Posterior cingulate gyrus (tissue), 11 donors: ENCODE results near the gene DOK3.

ENCODE experiments used
- DNase-seq, 10 donors: peaks; one replicate each; pipeline versions ENCODE4 v3.0.0 to v3.0.0-alpha.2; 2020 to 2021; ENCODE audit warnings: mixed read lengths in 3 of 10
- intact Hi-C: fragments of 100-400 bp; cut with DNase I; formaldehyde crosslinking; loops from one replicate; pipeline ENCODE4 v1.15.1; 2023

The DOK3 gene

GRCh38 chr5:177472460-177473442 lies 36.9 kb downstream of the DOK3 start:
- DNase-seq: no peak
- intact Hi-C loops: no loop called here

GRCh38 chr5:177471610-177472356 lies 37.8 kb downstream of the DOK3 start:
- no peak for DNase-seq
- intact Hi-C loops: no loop called here

DNA sequence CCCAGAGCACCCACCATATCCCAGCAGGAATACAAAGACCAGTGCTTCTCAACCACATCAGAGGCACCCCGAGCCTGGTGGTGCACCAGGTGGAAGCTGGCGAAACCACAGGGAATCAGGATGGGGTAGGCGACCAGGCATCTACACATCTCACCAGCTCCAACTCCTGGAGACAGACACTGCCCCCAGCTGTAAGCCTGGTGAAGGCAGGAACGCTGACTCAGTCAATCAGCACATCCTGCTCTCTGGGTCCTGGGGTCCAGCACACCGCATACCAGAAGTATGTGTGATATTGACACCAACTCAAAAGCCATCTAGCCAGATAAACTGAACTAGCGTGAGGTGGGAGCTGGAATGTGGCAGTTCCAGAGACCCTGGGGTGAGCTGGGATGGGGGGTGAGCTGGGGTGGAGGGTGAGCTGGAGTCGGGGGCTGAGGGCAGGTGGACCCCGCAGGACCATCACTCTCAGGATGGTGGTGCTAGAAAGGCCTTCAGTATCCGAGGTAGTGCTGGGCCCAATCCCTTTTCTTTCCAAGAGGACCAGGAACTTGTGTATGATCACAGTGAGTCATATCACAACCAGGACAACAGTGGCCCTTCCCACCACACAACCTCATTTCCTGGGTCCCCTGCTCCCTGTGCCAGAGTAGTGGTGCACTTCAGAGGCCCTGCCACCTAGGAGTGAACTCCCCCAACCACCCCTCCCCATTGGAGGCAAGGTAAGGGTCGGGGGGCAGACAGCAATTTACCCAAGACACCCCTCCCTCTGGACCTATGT lies 38.7 kb downstream of the DOK3 start:
- intact Hi-C loops: no loop called here

GRCh38 chr5:177469750-177470525 lies 39.7 kb downstream of the DOK3 start:
- no peak for DNase-seq
- intact Hi-C loops: no loop called here

More for the DNA sequence above, 38.7 kb downstream of the DOK3 start:
- no peak for DNase-seq

GRCh38 chr5:177468685-177469628 lies 40.7 kb downstream of the DOK3 start:
- peak in 7 of 10 donors; percentile 62 to 97 (median 81) for DNase-seq
- intact Hi-C loops: no loop called here

GRCh38 chr5:177468329-177468684 lies 41.3 kb downstream of the DOK3 start:
- intact Hi-C loops: no loop called here
- DNase-seq: peak in 1 of 10 donors; percentile 50

GRCh38 chr5:177467436-177467835 lies 42.2 kb downstream of the DOK3 start:
- intact Hi-C loops: no loop called here
- DNase-seq: no peak

DNA sequence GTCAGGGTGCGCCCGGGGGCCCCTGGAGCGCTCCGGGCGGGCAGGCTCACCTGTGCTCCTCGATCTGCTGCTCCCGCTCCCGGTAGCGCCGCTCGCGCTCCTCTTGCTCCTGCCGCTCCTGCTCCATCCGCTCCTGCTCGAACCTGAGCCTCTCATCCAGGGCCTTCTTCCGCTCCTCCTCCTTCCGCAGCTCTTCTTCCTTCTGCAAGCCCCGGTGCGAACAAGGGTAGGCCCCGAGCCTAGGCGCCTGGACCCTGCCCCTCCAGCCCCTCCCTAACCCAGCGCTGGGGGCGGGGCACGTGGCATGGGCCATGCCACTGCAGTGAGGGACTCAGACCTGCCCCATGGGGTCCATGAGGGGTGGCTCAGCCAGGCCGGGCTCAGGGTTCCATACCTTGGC lies 42.8 kb downstream of the DOK3 start:
- intact Hi-C loops: no loop called here

GRCh38 chr5:177465044-177465443 lies 44.6 kb downstream of the DOK3 start:
- intact Hi-C loops: no loop called here
- DNase-seq: no peak

More for the DNA sequence above, 42.8 kb downstream of the DOK3 start:
- DNase-seq: no peak

- intact Hi-C loops: no loop called here
- DNase-seq: no peak
These were observed 47.5 kb downstream of the DOK3 start for GRCh38 chr5:177462021-177462670.

GRCh38 chr5:177459819-177460628 lies 49.6 kb downstream of the DOK3 start:
- intact Hi-C loops: loop anchor here (10.0 kb wide), 1 partner anchor 145 kb away; the partner anchor contains the start of gene MXD3
- DNase-seq: no peak

DNA sequence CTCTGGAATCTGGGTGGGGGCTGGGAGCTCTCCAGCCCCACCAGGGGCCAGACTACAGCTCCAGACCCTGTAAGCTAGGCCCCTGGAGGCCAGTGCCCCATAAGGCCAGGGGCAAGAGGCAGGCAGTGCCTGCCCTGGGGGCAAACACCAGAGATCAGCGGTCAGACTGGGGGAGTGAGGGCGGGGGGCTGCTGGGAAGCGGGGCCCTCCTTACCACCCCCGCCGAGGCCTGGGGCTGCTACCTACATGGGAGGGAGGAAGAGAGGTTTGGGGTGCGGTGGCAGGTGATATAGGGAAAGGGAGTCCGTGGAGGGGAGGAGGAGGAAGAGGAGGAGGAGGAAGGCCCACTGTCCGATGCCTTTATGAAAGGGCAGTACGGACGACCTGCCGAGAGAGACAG lies 50.3 kb downstream of the DOK3 start:
- DNase-seq: no peak
- intact Hi-C loops: loop anchor here (10.0 kb wide), 1 partner anchor 145 kb away; the partner anchor contains the start of gene MXD3

GRCh38 chr5:177458912-177459350 lies 50.7 kb downstream of the DOK3 start:
- DNase-seq: peak in 8 of 10 donors; percentile 51 to 95 (median 71)
- intact Hi-C loops: loop anchor here (10.0 kb wide), 1 partner anchor 144 kb away; the partner anchor contains the start of gene MXD3

GRCh38 chr5:177457852-177458681 lies 51.6 kb downstream of the DOK3 start:
- no peak for DNase-seq
- intact Hi-C loops: loop anchor here (10.0 kb wide), 1 partner anchor 143 kb away; the partner anchor contains the start of gene MXD3

DNA sequence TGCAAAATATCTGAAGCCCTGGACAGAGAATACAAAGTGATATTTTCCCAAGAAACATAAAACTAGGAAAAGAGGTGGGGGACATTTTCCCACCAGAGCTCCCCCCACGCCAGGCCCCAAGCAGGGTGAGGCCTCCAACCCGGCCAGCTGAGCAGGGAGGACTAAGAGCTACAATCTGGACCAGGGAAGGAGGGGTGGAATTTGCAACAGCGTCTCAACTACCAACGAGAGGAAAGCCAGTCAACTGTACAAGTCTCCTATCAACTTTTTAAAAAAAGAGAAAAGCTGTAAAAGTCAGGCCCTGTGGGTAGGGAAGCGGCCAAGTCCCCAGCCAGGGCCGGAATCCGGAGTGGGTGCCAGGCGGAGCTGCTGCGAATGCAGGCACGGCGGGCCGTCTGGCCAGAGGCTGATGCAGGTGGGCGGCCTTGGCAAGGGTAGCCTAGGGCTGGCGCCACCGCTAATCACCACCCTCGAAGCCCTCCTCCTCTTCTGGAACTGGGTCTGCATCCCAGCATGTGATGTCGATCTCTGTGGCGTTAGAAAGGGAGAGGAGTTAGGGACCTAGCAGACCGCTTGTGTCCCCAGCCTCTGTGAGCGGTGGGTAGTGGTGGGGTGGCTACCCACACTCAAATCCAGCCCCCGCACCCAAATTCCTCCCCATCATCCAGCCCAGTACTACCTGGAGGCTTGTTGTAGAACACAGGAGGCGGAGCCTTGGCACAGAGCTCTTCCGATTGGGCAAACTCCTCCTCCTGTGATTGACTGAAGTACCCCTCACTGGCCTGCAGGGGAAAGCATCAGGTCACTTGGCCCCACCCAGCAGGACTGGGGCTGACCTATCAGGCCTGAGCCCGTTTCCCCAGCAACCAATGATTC lies 52.4 kb downstream of the DOK3 start:
- intact Hi-C loops: loop anchor here (1.0 to 10.0 kb wide), 3 partner anchors 44 to 142 kb away; partner anchors contain the start of gene MXD3
- DNase-seq: peak; percentile 65 to 98 (median 86)
